ENCODE measurements around the gene FOXF1. TPM values are rescaled to one million over a fixed set of nuclear protein-coding genes. Genes with fewer than 3 reads are reported as not detected.

The FOXF1 gene
- total and polyA plus RNA-seq, 7 experiments from 2014 or later = not detected

DNA sequence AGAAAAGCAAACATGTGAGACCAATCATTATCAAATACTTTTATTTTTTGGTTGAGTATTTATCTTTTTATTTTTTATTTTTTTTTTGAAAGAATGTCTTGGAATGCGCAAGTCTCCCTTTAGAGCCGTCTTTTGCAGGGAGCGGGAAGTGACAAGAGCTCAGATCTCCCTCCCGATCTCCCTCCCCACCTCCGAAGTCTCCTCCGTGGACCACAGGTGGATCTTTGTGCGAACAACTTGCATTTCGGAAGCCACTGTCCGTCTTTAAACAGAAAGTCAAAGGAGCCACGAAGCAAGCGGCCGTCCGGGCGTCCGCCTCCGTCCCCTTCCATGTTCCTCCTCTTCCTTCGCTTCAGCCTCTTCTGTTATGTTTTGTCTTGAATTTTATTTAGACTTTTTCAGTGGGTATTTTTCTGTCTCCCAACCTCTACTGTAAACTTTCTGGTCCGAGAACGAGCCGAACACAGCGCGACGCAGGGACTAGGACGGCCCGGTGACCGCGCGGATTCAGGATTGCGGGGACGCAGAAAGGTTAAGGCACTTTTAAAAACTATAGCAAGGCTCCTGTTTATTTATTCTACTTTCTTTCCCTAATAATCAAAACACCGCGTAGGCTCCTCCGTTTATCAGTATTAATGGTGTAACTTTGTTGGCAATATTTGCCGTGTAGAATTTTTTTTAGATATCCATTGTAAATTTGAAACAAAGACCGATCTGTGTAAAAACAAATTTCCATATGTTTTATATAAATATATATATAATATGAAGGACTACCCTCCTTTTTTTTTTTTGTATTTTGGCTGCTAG is 3.3 kb downstream of the FOXF1 start:
- Histone ChIP-seq H3K9me3 (ENCODE audit: control insufficient read depth in 2 of 3, low read length in 3 of 3) (no peaks in the 10 kb centered on the region), H3K36me3 (ENCODE audit: control insufficient read depth in 2 of 3, insufficient read depth in 3 of 3, low read length in 3 of 3) (no peaks in the 10 kb centered on the region), H3K4me1 (ENCODE audit: control insufficient read depth in 2 of 2, insufficient read depth in 2 of 2, low read length in 2 of 2) (no peaks in the 10 kb centered on the region), H3K4me3 (ENCODE audit: low read length) (no peak overlapping the region), H3K27me3 (ENCODE audit: control insufficient read depth in 2 of 2, insufficient read depth in 2 of 2, low read length in 2 of 2) (peaks cover 0 to 4% of the 10 kb centered on the region in 2 donors), H3K27ac (ENCODE audit: low read depth, low read length) (no peak overlapping the region)
- ChIA-PET POLR2A (no interaction called here), CTCF (no interaction called here)
- ATAC-seq (no peak), DNase-seq (no peak)
- Mint-ChIP-seq H3K9me3 (no peaks in the 10 kb centered on the region), H3K27ac (peak overlapping the region in 1 of 9 donors; percentile 79), H3K4me3 (peak overlapping the region in 2 of 10 donors; percentile 13 to 40), H3K4me1 (peaks cover 0 to 16% (median 12%) of the 10 kb centered on the region in 7 donors), H3K36me3 (peaks cover 0 to 4% (median 0%) of the 10 kb centered on the region in 5 donors), H3K27me3 (peaks cover 51 to 78% (median 62%) of the 10 kb centered on the region in 5 donors)
- intact Hi-C loops (cut with micrococcal nuclease) = no loop called here

DNA sequence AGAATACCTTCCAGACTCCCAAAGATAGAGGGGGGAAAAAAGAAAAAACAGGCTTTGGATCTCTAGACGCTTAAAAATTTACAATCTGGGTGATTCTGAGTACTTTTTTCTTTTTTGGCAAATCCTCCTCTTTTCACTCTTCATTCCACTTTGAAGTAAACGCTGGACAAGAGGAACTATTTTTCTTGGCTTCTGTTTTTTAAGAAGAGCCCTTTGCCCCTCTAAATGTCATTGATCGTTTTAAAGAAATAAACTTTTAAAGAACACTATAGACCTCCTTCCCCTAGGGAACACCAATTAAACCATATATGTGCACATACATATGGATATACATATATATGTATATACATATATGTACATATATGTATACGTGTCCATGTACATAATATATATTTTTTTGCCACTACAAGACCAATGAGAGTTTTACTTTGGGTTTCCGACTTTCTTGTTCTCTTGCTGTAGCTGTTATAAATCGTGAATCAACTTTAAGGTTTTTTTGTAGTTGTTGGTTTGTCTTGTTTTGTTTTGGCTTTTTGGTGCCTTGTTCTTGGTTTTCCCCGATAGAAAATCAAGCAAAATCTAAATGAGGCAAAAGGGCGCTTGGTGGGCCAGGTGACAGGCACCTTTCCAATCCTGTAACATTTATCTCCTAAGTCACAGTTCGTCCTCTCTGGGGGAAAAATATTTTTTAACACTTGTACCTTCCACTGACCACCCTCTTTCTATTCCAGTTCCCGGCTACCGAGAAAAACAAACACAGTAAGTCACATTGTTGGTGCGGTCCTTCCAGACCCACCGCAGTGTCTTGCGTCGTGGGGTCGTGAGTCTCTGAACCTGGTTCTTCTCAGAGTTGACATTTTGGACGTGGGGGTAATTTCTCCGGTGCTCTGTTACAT is 4.4 kb downstream of the FOXF1 start:
- peaks cover 0 to 13% (median 11%) of the 10 kb centered on the region in 7 donors for H3K4me1 Mint-ChIP-seq
- ChIA-PET CTCF (no interaction called here), POLR2A (no interaction called here)
- H3K27ac ChIP-seq (ENCODE audit: low read depth, low read length) = no peak overlapping the region
- intact Hi-C loops (cut with micrococcal nuclease) = no loop called here
- H3K4me3 ChIP-seq (ENCODE audit: low read length) = no peak overlapping the region
- H3K9me3 Mint-ChIP-seq = peaks cover 0 to 1% (median 0%) of the 10 kb centered on the region in 11 donors
- H3K27ac Mint-ChIP-seq = peak overlapping the region in 1 of 9 donors; percentile 29
- no peak for DNase-seq
- peaks cover 0 to 4% (median 0%) of the 10 kb centered on the region in 5 donors for H3K36me3 Mint-ChIP-seq
- H3K27me3 ChIP-seq (ENCODE audit: control insufficient read depth in 2 of 2, insufficient read depth in 2 of 2, low read length in 2 of 2) = peaks cover 0 to 9% of the 10 kb centered on the region in 2 donors
- H3K27me3 Mint-ChIP-seq = peaks cover 55 to 82% (median 66%) of the 10 kb centered on the region in 5 donors
- no peaks in the 10 kb centered on the region for H3K36me3 ChIP-seq (ENCODE audit: control insufficient read depth in 2 of 3, insufficient read depth in 3 of 3, low read length in 3 of 3)
- no peaks in the 10 kb centered on the region for H3K4me1 ChIP-seq (ENCODE audit: control insufficient read depth in 2 of 2, insufficient read depth in 2 of 2, low read length in 2 of 2)
- peak overlapping the region in 1 of 10 donors; percentile 29 for H3K4me3 Mint-ChIP-seq
- no peaks in the 10 kb centered on the region for H3K9me3 ChIP-seq (ENCODE audit: control insufficient read depth in 2 of 3, low read length in 3 of 3)
- ATAC-seq = no peak

DNA sequence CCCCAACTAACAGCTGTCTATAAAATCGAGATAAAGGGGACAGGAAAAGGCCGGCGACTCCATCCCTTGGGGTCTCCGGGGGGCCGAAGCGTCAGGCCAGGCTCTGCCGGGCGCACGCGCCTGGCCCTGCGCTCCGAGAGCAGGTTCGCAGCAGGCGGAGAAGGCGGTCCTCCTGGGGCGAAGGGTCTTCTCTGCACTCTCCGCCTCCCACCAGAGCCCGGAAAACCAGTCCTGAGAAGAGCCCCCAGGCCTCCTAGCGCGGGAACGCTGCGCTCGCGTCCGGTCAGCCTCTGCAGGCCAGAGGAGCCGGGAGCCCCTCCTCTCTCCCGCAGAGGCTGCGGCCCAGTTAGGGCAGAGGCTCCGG is 5.1 kb downstream of the FOXF1 start:
- Histone ChIP-seq H3K9me3 (ENCODE audit: control insufficient read depth in 2 of 3, low read length in 3 of 3) (no peaks in the 10 kb centered on the region), H3K4me3 (ENCODE audit: low read length) (no peak overlapping the region), H3K27ac (ENCODE audit: low read depth, low read length) (no peak overlapping the region), H3K27me3 (ENCODE audit: control insufficient read depth in 2 of 2, insufficient read depth in 2 of 2, low read length in 2 of 2) (peaks cover 0 to 16% of the 10 kb centered on the region in 2 donors), H3K4me1 (ENCODE audit: control insufficient read depth in 2 of 2, insufficient read depth in 2 of 2, low read length in 2 of 2) (peaks cover 0 to 3% of the 10 kb centered on the region in 2 donors), H3K36me3 (ENCODE audit: control insufficient read depth in 2 of 3, insufficient read depth in 3 of 3, low read length in 3 of 3) (no peaks in the 10 kb centered on the region)
- ATAC-seq (no peak), DNase-seq (no peak)
- ChIA-PET CTCF (no interaction called here), POLR2A (no interaction called here)
- intact Hi-C loops (cut with micrococcal nuclease) = no loop called here
- H3K27ac Mint-ChIP-seq = no peak overlapping the region
- no peak overlapping the region for H3K4me3 Mint-ChIP-seq
- peaks cover 59 to 83% (median 68%) of the 10 kb centered on the region in 5 donors for H3K27me3 Mint-ChIP-seq
- H3K9me3 Mint-ChIP-seq = peaks cover 0 to 1% (median 0%) of the 10 kb centered on the region in 11 donors
- peaks cover 0 to 4% (median 0%) of the 10 kb centered on the region in 5 donors for H3K36me3 Mint-ChIP-seq
- H3K4me1 Mint-ChIP-seq = peaks cover 0 to 17% (median 11%) of the 10 kb centered on the region in 7 donors

DNA sequence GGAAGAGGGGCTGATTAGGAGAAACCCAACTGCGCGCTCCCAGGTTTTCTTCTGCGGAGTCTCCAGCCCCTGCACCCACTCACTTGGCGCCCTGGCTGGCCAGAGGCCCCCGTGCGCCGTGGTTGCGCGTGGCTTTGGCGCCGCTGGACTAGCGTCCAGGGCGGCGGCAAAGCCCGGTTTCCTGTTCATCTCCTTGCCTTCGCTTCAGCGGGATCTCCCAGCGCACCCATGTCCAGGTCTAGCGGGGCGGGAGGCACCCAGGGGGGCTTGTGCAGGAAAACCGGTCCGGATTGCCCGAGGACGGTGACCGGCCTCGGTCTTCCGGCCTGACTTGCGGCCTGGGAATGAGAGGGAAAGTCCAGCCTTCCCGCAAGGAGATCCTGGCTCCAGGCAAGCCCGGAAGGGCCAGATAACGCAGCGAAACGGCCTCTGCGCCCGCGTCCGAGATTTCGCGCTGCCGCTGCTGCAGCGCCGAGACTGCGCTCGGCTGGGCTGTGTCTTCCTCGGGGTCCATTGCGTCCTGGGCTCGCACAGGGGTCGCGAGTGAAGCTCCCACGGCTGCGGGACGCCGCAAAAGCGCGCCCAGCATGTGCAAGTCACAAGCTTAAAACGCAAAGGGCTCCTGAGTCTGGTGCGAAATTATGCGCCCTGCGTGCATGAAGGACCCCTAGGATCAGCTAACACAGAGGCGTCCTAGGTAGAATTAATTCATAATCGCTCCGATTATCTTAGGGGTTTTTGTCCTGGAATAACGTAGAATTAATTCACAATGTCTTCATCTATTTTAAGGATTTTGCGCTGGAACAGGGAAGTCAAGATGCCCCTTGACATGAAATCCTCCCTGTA is 5.7 kb downstream of the FOXF1 start:
- peaks cover 59 to 79% (median 65%) of the 10 kb centered on the region in 5 donors for H3K27me3 Mint-ChIP-seq
- H3K9me3 ChIP-seq (ENCODE audit: control insufficient read depth in 2 of 3, low read length in 3 of 3) = no peaks in the 10 kb centered on the region
- no peak overlapping the region for H3K4me3 ChIP-seq (ENCODE audit: low read length)
- no peak overlapping the region for H3K4me3 Mint-ChIP-seq
- H3K4me1 Mint-ChIP-seq = peaks cover 0 to 14% (median 9%) of the 10 kb centered on the region in 7 donors
- ChIA-PET POLR2A (no interaction called here), CTCF (interaction anchor here (0.7 kb wide), 1 partner anchor 164 kb away, joined by 3 read pairs; no protein-coding TSS in a partner anchor)
- no peak overlapping the region for H3K27ac ChIP-seq (ENCODE audit: low read depth, low read length)
- intact Hi-C loops (cut with micrococcal nuclease) = no loop called here
- no peak for ATAC-seq
- no peaks in the 10 kb centered on the region for H3K36me3 ChIP-seq (ENCODE audit: control insufficient read depth in 2 of 3, insufficient read depth in 3 of 3, low read length in 3 of 3)
- H3K36me3 Mint-ChIP-seq = peaks cover 0 to 4% (median 0%) of the 10 kb centered on the region in 5 donors
- H3K27ac Mint-ChIP-seq = peak overlapping the region in 1 of 9 donors; percentile 23
- peaks cover 0 to 3% of the 10 kb centered on the region in 2 donors for H3K4me1 ChIP-seq (ENCODE audit: control insufficient read depth in 2 of 2, insufficient read depth in 2 of 2, low read length in 2 of 2)
- DNase-seq = no peak
- H3K9me3 Mint-ChIP-seq = peaks cover 0 to 1% (median 0%) of the 10 kb centered on the region in 11 donors
- peaks cover 0 to 19% of the 10 kb centered on the region in 2 donors for H3K27me3 ChIP-seq (ENCODE audit: control insufficient read depth in 2 of 2, insufficient read depth in 2 of 2, low read length in 2 of 2)

DNA sequence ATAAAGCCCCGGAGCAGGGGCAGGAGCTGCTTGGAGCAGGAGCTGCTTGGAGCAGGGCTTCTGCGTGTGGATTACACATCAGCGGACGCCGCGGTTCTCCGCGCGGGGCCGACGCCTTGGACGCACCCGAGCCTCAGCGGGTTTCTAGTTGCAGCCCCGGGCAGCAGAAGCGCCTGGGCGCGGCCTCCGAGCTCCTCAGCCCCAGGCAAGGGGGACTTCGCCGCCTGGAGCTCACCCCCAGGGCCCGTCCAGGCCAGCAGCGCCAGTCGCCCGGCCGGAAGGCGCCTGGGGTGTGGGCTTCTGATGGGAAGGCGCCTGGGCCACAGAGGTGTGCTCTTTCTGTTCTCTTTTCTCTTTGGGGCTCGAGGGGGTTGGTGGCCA is 6.3 kb downstream of the FOXF1 start:
- H3K4me3 Mint-ChIP-seq = no peak overlapping the region
- peaks cover 0 to 3% of the 10 kb centered on the region in 2 donors for H3K4me1 ChIP-seq (ENCODE audit: control insufficient read depth in 2 of 2, insufficient read depth in 2 of 2, low read length in 2 of 2)
- CTCF ChIA-PET = interaction anchor here (0.7 kb wide), 1 partner anchor 164 kb away, joined by 3 read pairs; no protein-coding TSS in a partner anchor
- ATAC-seq = no peak
- no peak overlapping the region for H3K27ac ChIP-seq (ENCODE audit: low read depth, low read length)
- H3K36me3 Mint-ChIP-seq = peaks cover 0 to 4% (median 0%) of the 10 kb centered on the region in 5 donors
- intact Hi-C loops (cut with micrococcal nuclease) = no loop called here
- no peaks in the 10 kb centered on the region for H3K9me3 ChIP-seq (ENCODE audit: control insufficient read depth in 2 of 3, low read length in 3 of 3)
- POLR2A ChIA-PET = no interaction called here
- H3K27me3 ChIP-seq (ENCODE audit: control insufficient read depth in 2 of 2, insufficient read depth in 2 of 2, low read length in 2 of 2) = peaks cover 0 to 19% of the 10 kb centered on the region in 2 donors
- peak overlapping the region in 1 of 9 donors; percentile 23 for H3K27ac Mint-ChIP-seq
- no peak overlapping the region for H3K4me3 ChIP-seq (ENCODE audit: low read length)
- H3K36me3 ChIP-seq (ENCODE audit: control insufficient read depth in 2 of 3, insufficient read depth in 3 of 3, low read length in 3 of 3) = no peaks in the 10 kb centered on the region
- peaks cover 0 to 13% (median 8%) of the 10 kb centered on the region in 7 donors for H3K4me1 Mint-ChIP-seq
- peaks cover 56 to 77% (median 71%) of the 10 kb centered on the region in 5 donors for H3K27me3 Mint-ChIP-seq
- peaks cover 0 to 1% (median 0%) of the 10 kb centered on the region in 11 donors for H3K9me3 Mint-ChIP-seq
- DNase-seq = no peak

DNA sequence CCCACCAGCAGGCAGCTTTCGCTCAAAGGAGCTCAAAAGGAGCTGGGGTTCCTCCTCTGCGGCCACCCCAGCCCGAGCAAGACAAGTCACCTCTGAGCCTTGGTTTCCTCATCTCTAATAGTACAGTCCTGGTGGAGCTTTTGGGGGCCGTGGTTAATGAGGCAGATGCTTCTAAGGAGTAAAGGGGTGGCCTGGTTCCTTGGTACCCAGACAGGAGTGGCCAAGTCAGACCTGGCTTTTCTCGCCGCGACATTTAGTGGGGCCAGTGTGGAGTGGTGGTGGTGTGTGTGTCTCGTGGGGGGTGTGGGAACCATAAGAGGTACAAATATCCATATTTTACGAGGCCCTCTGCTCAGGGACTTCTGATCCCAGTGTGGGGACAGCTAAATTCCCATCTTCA is 6.7 kb downstream of the FOXF1 start:
- Histone ChIP-seq H3K27me3 (ENCODE audit: control insufficient read depth in 2 of 2, insufficient read depth in 2 of 2, low read length in 2 of 2) (peaks cover 0 to 19% of the 10 kb centered on the region in 2 donors), H3K36me3 (ENCODE audit: control insufficient read depth in 2 of 3, insufficient read depth in 3 of 3, low read length in 3 of 3) (no peaks in the 10 kb centered on the region), H3K27ac (ENCODE audit: low read depth, low read length) (no peak overlapping the region), H3K4me1 (ENCODE audit: control insufficient read depth in 2 of 2, insufficient read depth in 2 of 2, low read length in 2 of 2) (peaks cover 0 to 3% of the 10 kb centered on the region in 2 donors), H3K9me3 (ENCODE audit: control insufficient read depth in 2 of 3, low read length in 3 of 3) (no peaks in the 10 kb centered on the region), H3K4me3 (ENCODE audit: low read length) (no peak overlapping the region)
- Mint-ChIP-seq H3K36me3 (peaks cover 0 to 4% (median 0%) of the 10 kb centered on the region in 5 donors), H3K9me3 (peaks cover 0 to 1% (median 0%) of the 10 kb centered on the region in 11 donors), H3K4me1 (peaks cover 0 to 13% (median 8%) of the 10 kb centered on the region in 7 donors), H3K27me3 (peaks cover 54 to 75% (median 68%) of the 10 kb centered on the region in 5 donors), H3K27ac (no peak overlapping the region), H3K4me3 (no peak overlapping the region)
- ATAC-seq (no peak), DNase-seq (no peak)
- ChIA-PET CTCF (interaction anchor here (1.0 kb wide), 1 partner anchor 174 kb away, joined by 4 read pairs; no protein-coding TSS in a partner anchor), POLR2A (no interaction called here)
- intact Hi-C loops (cut with micrococcal nuclease) = no loop called here

All from naive thymus-derived CD4-positive, alpha-beta T cell (primary cell).